HG03439 (cell line): ENCODE results near the gene MMP8.

ENCODE experiments used
- ATAC-seq: cut with Tn5 transposase; IDR thresholded peaks from one replicate; pipeline ENCODE4 v1.9.1; 2021; ENCODE audit warnings: mild to moderate bottlenecking, moderate library complexity; ENCODE audit not compliant: unreplicated experiment

The MMP8 gene

GRCh38 chr11:102727890-102728289 lies 3.1 kb upstream of the MMP8 start:
- ATAC-seq = no peak

DNA sequence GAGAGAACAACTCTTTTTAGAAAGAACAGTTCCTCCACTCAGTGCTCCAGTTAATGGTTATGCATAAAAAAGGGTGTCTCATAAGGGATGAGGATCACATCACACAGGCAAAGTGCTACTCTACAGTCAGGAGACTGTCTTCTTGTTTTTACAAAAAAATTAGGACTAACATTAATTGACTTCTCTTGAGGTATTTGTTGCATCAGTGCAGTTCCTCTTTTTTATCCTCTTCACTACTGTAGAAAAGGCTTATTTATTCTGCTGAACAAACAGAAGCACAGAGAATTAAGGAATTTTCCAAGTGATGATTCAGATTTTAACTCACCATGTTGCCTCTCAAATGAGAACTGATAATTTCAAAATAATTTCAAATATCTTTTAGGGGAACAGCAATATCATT lies 1.9 kb downstream of the MMP8 start:
- no peak for ATAC-seq

DNA sequence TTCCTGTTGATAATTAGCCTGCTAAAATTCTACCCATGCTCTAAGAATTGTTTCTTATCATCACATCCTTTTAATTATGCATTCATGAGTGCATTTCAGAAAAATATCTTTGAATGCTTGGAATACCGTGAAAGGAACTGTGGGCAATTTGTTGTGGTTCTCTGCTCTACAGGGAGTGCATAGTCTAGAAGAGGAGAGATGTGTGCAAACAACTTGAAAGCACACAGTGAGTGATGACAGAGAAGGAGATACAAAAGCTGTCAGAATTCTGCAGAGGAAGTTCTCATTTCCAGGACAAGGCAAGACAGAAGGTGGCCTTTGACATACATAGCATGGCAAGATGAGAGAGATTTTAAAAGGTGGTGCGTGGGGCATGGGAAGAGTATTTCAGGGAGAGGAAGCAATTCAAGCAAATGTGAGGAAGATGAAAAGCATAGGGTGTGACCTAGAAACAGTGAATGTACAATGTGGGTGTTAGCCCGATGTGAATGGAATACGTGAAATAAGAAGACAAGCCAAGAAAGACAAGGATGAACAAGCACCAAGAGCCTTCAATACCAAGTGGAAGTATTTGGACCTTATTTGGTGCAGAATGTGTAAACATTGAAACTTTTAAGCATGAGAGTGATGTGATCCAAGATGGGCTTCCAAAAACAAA lies 5.0 kb downstream of the MMP8 start:
- ATAC-seq = no peak

DNA sequence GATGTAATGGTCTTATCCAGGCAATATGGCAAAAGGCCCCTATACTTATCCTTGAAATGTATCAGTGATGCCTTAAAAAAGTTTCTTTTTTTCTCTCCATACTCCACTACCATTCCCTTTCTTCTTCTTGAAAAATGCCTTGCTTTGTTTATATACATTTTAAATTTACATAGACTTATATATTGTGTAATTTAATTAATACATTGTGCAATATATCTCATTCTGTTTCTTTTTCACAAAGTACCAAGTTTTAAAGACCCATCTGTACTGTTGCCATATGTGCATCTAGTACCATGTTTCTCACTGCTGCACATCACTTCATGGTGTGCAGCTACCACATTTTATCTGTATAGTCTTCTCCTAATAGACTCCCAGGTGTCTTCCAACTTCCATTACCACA lies 7.5 kb downstream of the MMP8 start:
- no peak for ATAC-seq

DNA sequence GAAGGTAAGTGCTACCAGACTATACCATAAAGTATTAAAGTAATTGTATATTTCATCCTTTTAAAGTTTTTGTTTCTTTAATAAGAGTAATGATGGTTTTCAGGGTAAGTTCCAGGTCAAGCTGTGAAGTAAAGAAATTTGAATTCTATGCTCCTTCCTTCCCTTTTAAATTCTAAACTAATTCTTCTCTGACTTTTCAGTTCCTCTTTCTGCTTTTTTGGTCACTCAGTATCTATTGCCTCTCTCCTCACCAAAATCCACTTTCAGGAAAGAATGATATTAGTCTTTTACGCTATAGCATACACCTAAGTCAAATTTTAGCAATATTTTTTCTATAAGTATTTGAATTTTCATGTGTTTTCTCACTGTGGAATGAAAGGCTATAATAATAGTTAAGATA lies 8.2 kb downstream of the MMP8 start:
- ATAC-seq = peak; percentile 56

- no peak for ATAC-seq
These were observed 12.6 kb downstream of the MMP8 start for GRCh38 chr11:102712137-102712536.

DNA sequence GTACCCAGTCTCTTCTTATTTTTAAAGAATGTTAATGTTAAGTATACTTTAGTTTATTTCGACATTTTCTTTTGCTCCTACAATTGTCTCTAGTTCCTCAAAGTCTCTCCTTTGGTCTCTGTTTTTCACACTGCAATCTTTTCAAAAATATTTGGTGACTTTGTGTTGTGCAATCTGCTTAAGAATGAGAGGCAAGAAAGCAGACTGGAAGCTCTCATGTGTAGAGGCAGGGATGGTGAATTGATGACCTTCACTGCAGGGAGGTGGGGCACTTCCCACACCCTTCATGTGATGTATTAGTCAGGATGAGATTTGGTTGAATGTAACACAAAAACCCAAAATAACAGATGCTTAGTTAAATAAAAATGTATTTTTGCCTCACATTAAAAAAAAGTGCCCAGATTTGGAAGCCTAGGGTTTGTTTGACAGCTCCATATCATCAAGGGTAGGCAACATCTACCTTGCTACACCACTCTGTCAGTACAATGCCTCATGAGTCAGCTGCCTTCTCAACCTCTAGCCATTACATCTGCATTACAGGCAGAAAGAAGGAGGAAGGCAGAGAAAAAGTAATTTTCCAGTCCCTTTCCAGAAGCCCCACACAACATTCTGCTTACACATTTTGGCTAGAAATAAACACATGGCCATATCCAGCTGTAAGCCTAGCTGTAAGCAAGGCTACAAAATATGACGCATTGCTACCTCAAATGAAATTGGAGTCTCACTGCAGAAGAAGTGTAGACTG lies 15.4 kb downstream of the MMP8 start:
- ATAC-seq = no peak

GRCh38 chr11:102708654-102709053 lies 16.1 kb downstream of the MMP8 start:
- no peak for ATAC-seq

DNA sequence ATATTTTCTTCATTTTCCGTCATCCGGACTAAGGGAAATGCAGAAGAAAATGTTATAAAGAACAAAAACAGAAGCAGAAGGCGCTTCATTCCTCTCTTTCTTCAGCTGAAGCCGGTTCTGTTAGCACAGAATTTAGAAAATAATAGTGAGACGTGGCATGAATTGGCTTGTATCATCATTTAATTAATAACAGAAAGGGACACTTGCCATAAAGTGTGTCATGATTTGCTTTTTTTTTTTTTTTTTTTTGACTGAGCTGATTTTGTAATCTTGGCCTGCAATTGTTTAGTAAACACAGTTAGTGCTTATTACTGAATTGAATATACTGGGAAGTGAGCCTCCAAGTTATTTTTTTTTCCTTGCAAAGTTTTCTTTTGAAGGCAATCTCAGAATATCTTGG lies 19.1 kb downstream of the MMP8 start, which contains the start of gene MMP27:
TSS of gene MMP27 (minus strand) at position 144 of the 400 bp plus-strand sequence. CDS start at position 89, 55 bp downstream.
- ATAC-seq = no peak

- ATAC-seq = no peak
These were observed 19.9 kb downstream of the MMP8 start for GRCh38 chr11:102704841-102705240.

- no peak for ATAC-seq
These were observed 20.8 kb downstream of the MMP8 start for GRCh38 chr11:102703826-102704493.

GRCh38 chr11:102695201-102695600 lies 29.6 kb downstream of the MMP8 start:
- ATAC-seq = no peak

- no peak for ATAC-seq
These were observed 39.0 kb downstream of the MMP8 start for GRCh38 chr11:102685754-102686153.

- ATAC-seq = no peak
These were observed 39.4 kb downstream of the MMP8 start for GRCh38 chr11:102685338-102685737.

DNA sequence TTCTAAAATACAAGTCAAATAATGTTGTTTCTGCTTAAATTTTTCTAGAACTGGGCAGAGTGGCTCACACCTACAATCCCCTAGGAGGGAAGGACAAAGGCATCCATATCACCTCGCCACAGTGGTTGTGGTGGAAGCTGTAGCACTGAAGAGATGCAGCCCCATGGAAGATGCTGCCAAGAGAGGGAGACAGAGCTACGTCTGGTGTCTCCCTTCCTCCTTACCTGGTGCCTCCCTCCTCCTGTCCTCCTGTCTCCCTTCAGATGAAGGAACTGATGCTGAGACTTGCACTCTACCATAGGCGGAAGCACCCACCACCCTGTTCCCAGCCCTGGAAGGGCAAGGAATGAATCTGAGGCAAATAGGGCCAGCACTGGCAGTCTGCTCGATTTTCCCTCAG lies 41.5 kb downstream of the MMP8 start:
- no peak for ATAC-seq

- ATAC-seq = no peak
These were observed 43.8 kb downstream of the MMP8 start for GRCh38 chr11:102680945-102681344.

GRCh38 chr11:102678022-102678421 lies 46.7 kb downstream of the MMP8 start:
- no peak for ATAC-seq

DNA sequence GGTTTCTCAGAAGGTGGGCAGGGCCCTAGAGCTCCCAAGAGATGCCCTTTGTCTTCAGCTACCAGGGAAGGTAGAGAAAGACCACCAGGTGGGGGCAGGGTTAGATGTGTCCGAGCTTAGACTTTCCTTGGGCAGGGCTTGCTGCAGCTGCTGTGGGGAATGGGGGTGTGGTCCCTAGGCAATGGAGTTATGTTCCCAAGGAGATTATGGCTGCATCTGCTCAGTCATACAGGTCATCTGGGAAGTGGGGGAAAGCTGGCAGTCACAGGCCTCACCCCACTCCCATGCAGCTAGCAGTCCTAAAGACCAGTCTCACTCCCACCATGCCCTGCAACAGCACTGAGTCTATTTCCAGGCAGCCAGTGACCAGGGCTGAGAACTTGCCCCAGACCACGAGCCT lies 48.7 kb downstream of the MMP8 start:
- ATAC-seq = no peak

- ATAC-seq = peak; percentile 69
These were observed 55.1 kb downstream of the MMP8 start for GRCh38 chr11:102669664-102670063.

DNA sequence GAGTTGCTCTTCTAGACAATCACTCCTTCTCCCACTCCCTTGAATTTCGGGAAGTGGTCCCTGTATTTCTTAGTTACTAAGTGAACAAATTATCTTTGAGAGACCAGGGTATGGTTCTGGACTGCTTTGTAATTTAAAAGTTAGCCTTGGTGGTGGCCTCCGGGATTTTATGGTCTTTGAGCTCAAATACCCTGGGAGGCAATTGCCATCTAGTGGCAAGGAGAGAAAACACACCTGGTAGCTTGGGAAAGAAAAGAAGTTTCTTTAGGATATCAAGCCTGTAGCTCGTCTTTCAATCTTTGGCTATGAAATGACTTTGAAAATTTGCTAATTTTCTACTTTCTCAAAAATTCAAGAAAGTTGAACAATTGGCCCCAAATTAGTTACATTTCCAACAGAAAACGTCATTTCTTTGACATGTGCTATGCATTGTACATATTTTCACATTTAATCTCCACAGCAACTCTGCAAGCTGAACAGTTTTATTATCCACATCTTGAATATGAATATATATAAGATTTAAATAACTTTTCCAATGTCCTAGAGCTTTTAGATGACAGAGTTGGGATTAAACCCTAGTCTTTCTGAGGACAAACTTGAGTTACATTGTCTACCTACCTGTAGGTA lies 58.3 kb downstream of the MMP8 start:
- peak; percentile 54 for ATAC-seq

GRCh38 chr11:102664001-102664752 lies 60.6 kb downstream of the MMP8 start:
- no peak for ATAC-seq
